A673 (cell line): Measurements from ENCODE around the gene TCAIM.

ENCODE experiments used
- EZH2 ChIP-seq: fragments of 200-600 bp; sonication (generic); IDR thresholded peaks from 2 replicates; pipeline ENCODE4 v1.6.1; 2017; ENCODE audit warnings: borderline replicate concordance, low read depth, mild to moderate bottlenecking, mixed read lengths, antibody characterized with exemption, low read length; ENCODE audit not compliant: poor library complexity, severe bottlenecking
- TF ChIP-seq, protein P1 (sequence below): fragments of 300-800, 200-600 bp; sonication (generic); conservative IDR thresholded peaks from 2 replicates; pipeline ENCODE4 v1.5.1; 2017; ENCODE audit warnings: low read depth, mild to moderate bottlenecking, antibody characterized with exemption, low read length, moderate library complexity, mixed read lengths

DNA sequence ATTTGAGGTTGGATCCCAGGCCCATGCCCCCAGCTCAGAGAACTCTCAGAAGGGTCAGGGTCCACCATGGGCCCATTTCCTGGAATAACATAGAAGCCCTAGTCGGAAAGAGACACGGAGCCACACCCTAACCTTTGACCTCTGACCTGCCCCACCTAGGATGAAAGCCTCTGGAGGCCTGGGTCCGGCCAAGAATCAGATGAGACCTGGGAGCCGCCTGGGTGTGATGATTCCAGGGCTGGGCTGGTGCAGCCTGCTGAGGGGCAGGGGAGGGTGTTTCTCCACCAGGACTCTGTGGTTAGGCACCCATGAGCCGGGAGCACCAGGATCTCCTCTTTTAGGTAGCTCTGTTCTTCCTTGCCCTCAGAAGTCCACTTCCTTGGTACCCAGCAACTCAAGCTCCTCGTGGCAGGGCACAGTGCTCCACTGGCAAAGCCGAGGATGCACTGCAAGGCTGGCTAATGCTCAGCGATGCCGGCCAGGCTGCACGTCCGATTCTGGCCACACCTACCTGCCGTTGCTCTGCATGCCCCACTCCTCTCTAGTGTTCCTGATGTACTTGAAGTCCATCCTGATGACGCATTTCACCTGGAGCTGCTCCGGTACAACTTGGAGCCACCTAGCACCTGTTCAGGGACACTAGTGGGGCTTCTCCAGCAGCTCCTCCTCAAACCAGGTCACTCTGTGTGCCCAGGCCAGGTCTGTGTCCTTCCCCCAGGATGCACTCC, 81.5 kb downstream of the TCAIM start:
- TF ChIP-seq, protein P1, sequence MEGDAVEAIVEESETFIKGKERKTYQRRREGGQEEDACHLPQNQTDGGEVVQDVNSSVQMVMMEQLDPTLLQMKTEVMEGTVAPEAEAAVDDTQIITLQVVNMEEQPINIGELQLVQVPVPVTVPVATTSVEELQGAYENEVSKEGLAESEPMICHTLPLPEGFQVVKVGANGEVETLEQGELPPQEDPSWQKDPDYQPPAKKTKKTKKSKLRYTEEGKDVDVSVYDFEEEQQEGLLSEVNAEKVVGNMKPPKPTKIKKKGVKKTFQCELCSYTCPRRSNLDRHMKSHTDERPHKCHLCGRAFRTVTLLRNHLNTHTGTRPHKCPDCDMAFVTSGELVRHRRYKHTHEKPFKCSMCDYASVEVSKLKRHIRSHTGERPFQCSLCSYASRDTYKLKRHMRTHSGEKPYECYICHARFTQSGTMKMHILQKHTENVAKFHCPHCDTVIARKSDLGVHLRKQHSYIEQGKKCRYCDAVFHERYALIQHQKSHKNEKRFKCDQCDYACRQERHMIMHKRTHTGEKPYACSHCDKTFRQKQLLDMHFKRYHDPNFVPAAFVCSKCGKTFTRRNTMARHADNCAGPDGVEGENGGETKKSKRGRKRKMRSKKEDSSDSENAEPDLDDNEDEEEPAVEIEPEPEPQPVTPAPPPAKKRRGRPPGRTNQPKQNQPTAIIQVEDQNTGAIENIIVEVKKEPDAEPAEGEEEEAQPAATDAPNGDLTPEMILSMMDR: no peak
- no peak for TF ChIP-seq EZH2
